Activated T-helper 2 cell treated with anti-CD3 and anti-CD28 coated beads, Interferon-gamma antibody, Interleukin-2, Interleukin-4, amounts not matched to agents 10 μg/mL and 5 μg/mL and 100 μg/mL, durations not matched to agents 14 hours and 24 hours and 36 hours (primary cell): ENCODE measurements around the gene AP4M1. TPM values are rescaled to one million over a fixed set of nuclear protein-coding genes. Genes with fewer than 3 reads are reported as not detected.

Source experiments
- DNase-seq: peaks from one replicate; pipeline ENCODE4 v3.0.0; 2021; ENCODE audit warnings: low spot score
- H3K27ac Mint-ChIP-seq: one replicate; pipeline ENCODE4 v1.8.0; 2021; ENCODE audit warnings: mixed read lengths
- H3K27me3 Mint-ChIP-seq: one replicate; pipeline ENCODE4 v1.8.0; 2021; ENCODE audit warnings: low read depth, mixed read lengths
- H3K36me3 Mint-ChIP-seq: one replicate; pipeline ENCODE4 v1.8.0; 2021; ENCODE audit warnings: low read depth, mixed read lengths
- H3K4me1 Mint-ChIP-seq: one replicate; pipeline ENCODE4 v1.8.0; 2021; ENCODE audit warnings: low read depth, mixed read lengths
- H3K4me3 Mint-ChIP-seq: one replicate; pipeline ENCODE4 v1.8.0; 2021; ENCODE audit warnings: low read depth, mild to moderate bottlenecking, moderate library complexity, mixed read lengths
- H3K9me3 Mint-ChIP-seq: one replicate; pipeline ENCODE4 v1.8.0; 2021; ENCODE audit warnings: mixed read lengths
- intact Hi-C: fragments of 100-400 bp; cut with micrococcal nuclease; formaldehyde crosslinking; loops from one replicate; pipeline ENCODE4 v1.15.1; 2023
- total RNA-seq: library from RNA; stranded (reverse); gene quantifications from 2 replicates; pipeline ENCODE4 v1.2.3, GENCODE V29; 2022

AP4M1 gene
- total RNA-seq, 1 donor from 2014 or later: 12.2 TPM

DNA sequence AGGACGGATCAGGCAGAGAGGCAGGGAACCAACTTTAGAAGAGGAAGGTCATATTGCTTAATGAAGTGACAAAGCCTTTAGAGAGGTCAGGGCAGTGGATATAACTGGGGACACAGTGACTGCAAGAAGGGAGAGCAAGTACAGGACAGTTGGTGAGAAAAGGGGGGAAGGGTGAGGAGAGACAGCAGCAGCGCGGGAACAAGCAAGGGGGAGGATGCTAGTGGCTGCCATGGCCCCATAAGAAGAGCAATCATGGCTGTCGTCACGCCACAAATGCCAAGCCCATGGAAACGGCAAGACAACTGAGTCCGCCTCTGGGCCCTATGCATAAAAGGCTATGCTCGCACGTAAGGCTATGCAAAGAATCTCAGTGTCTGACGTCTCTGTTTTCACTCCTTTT, 29.0 kb upstream of the AP4M1 start:
- Mint-ChIP-seq H3K27me3 (no peaks in the 10 kb centered on the region), H3K27ac (no peak overlapping the region), H3K9me3 (peaks cover 44% of the 10 kb centered on the region), H3K4me1 (no peaks in the 10 kb centered on the region), H3K4me3 (no peak overlapping the region), H3K36me3 (peaks cover 94% of the 10 kb centered on the region)
- intact Hi-C loops: no loop called here
- no peak for DNase-seq

DNA sequence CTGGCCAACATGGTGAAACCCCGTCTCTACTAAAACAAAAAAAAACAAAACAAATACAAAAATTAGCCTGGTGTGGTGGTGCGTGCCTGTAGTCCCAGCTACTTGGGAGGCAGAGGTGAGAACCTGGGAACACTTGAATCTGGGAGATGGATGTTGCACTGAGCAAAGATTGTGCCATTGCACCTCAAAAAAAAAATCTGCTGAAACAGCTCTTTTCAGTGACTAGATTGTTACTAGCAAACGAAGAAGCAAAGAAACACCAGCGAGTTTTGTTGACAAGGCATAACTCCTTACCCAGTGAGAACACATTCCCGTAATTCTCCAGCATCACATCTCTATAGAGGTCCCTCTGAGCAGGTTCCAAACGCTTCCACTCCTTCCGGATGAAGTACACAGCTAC, 26.6 kb upstream of the AP4M1 start:
- Mint-ChIP-seq H3K36me3 (peaks cover 92% of the 10 kb centered on the region), H3K27ac (no peak overlapping the region), H3K9me3 (peaks cover 37% of the 10 kb centered on the region), H3K4me1 (peaks cover 4% of the 10 kb centered on the region), H3K4me3 (no peak overlapping the region), H3K27me3 (no peaks in the 10 kb centered on the region)
- no peak for DNase-seq
- intact Hi-C loops: no loop called here

DNA sequence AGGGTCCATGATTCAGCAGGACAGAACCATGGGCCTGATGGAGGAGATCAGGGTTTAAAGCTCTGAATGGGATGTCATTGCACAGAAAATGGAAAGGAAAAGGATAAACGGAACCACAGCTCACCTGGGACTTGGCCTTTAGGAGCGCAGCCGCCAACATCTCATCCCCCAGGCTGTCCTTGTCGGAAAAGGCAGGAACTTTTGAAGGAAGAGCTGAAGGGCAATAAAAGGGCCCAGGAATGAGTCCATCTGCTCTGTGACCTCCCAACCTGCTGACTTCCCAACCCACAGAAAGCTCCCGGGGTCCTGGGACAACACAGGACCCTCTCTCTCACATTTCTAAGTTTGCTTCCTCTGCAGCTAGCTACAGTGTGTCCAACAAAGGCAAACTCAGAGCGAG, 26.0 kb upstream of the AP4M1 start:
- peaks cover 91% of the 10 kb centered on the region for H3K36me3 Mint-ChIP-seq
- intact Hi-C loops: no loop called here
- peaks cover 31% of the 10 kb centered on the region for H3K9me3 Mint-ChIP-seq
- peaks cover 8% of the 10 kb centered on the region for H3K4me1 Mint-ChIP-seq
- H3K27ac Mint-ChIP-seq: no peak overlapping the region
- no peak for DNase-seq
- H3K27me3 Mint-ChIP-seq: no peaks in the 10 kb centered on the region
- no peak overlapping the region for H3K4me3 Mint-ChIP-seq

DNA sequence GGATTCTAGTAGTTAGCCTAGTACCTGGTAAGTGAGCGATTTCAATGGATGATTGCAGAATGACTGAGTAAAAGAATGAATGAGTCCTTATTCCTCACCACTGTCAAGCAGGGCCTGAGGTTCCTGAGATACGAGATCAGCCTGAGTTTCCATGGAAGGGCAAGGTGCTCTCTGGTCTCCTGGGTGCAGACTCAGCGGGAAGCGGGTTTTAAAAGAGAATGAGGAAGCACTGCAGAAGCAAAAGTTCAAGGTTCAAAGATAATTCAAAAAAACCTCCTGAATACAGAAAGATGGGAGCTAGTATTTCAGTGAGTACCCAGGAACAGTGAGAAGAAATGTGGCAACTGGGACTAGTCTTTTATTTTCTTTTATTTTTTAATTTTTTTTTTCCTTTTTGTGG, 24.2 kb upstream of the AP4M1 start:
- H3K27me3 Mint-ChIP-seq: no peaks in the 10 kb centered on the region
- H3K4me3 Mint-ChIP-seq: no peak overlapping the region
- DNase-seq: no peak
- H3K4me1 Mint-ChIP-seq: peaks cover 15% of the 10 kb centered on the region
- H3K27ac Mint-ChIP-seq: no peak overlapping the region
- intact Hi-C loops: no loop called here
- peaks cover 82% of the 10 kb centered on the region for H3K36me3 Mint-ChIP-seq
- H3K9me3 Mint-ChIP-seq: peaks cover 13% of the 10 kb centered on the region

DNA sequence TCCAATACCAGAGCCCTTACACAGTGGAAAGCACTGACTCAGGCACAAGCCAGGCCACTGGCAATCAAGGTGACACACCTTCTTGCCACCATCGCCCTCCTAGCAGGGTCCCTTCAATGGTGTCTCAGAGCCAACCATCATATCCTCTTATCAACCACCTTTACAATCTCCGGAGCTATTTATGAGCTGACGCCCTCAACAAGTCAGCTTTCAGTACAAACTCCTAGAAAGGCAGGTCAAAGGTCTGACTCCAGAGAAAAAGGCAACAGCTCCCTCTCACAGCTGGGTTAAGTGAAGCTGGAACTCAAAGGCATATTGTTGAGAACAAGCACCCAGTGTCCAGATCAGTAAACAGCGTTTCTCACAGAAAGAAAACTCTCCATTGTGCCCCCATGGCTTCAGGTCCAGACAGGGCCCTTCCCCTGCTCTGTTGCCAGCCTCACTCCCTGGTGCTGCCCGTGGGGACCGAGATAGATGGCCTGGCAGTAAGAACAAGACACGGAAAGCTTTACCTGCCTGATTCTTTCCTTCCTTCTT, 22.4 kb upstream of the AP4M1 start:
- H3K9me3 Mint-ChIP-seq: no peaks in the 10 kb centered on the region
- H3K36me3 Mint-ChIP-seq: peaks cover 63% of the 10 kb centered on the region
- peak overlapping the region; percentile 2 for H3K27ac Mint-ChIP-seq
- no peak for DNase-seq
- H3K27me3 Mint-ChIP-seq: no peaks in the 10 kb centered on the region
- intact Hi-C loops: no loop called here
- H3K4me1 Mint-ChIP-seq: peaks cover 23% of the 10 kb centered on the region
- H3K4me3 Mint-ChIP-seq: no peak overlapping the region

DNA sequence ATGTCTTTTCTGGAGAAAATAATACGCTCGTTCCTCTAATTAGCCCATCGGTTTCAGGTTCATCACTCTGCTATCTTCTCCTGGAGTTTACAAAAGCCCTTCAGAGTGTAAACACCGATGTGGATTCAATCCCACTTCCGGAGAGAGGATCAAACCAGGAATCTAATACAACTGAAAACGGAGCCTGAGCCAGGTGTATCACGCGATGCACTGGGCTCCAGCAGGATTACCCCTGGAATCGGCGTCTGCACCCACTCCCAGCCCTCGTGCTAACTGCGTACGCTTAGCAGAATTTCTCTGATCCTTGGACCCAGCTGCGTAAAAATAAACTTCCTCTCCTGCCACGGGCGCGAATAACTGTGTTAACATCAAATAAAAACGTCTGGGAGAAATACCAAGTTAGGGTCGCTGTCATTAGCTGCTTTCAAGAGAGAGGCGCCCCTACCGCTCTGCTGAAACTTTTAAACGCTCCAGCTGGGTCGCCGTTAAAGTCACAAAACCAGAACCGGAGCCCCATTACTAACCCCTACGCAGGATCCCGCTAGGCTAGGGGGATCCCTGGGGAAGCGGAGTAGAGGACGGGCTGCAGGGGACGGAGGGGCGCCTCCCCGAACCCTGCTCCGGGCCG, 20.4 kb upstream of the AP4M1 start:
- H3K27ac Mint-ChIP-seq: peak overlapping the region; percentile 82
- DNase-seq: no peak
- H3K4me1 Mint-ChIP-seq: peaks cover 23% of the 10 kb centered on the region
- H3K27me3 Mint-ChIP-seq: peaks cover 2% of the 10 kb centered on the region
- peak overlapping the region; percentile 89 for H3K4me3 Mint-ChIP-seq
- no peaks in the 10 kb centered on the region for H3K9me3 Mint-ChIP-seq
- peaks cover 43% of the 10 kb centered on the region for H3K36me3 Mint-ChIP-seq
- intact Hi-C loops: loop anchor here (2.0 to 10.0 kb wide), 4 partner anchors 32 to 456 kb away; partner anchors contain the start of genes TRIM4 and ZSCAN21

DNA sequence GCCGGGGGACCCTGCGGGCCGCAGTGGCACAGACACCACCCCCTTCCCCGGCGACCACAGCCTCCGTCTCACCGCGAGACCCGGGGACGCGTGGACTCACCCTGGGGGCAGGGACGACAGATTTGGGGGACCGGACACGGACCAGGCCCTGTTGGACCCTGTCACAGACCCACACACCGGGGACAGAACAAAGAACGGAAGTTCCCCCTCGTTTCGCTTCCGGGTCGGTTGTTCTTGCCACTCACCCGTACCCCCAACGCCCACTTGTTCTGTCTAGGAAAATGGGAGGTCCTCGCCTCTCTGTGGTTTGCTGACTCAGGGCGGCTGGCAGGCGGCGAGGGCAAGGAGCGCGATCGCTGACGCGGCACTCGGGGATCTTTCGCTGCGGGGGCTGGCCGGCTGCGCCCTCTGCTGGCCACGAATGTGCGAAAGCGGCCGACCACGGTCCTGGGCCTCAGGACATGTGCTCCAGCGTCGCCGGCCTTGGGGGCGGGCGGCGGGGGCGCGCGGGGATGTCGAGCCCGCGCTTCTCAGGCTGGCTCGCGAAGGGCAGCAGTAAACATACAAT, 19.8 kb upstream of the AP4M1 start, which contains the start of gene ZNF3:
Gene ZNF3 (minus strand): TSS at position 189 of the 568 bp plus-strand sequence. CDS start 4,366 bp downstream, outside the sequence.
- H3K4me3 Mint-ChIP-seq: peak within 1 kb of the TSS; percentile 89
- peak; percentile 98 for DNase-seq
- intact Hi-C loops: loop anchor here (1.0 to 10.0 kb wide), 6 partner anchors 19 to 457 kb away; partner anchors contain the start of genes AP4M1, MCM7, TRIM4 and ZSCAN21
- H3K27ac Mint-ChIP-seq: peak within 1 kb of the TSS; percentile 88
- peaks cover 2% of the 10 kb centered on the region for H3K27me3 Mint-ChIP-seq
- H3K36me3 Mint-ChIP-seq: peaks cover 37% of the 10 kb centered on the region
- peaks cover 23% of the 10 kb centered on the region for H3K4me1 Mint-ChIP-seq
- H3K9me3 Mint-ChIP-seq: no peaks in the 10 kb centered on the region

DNA sequence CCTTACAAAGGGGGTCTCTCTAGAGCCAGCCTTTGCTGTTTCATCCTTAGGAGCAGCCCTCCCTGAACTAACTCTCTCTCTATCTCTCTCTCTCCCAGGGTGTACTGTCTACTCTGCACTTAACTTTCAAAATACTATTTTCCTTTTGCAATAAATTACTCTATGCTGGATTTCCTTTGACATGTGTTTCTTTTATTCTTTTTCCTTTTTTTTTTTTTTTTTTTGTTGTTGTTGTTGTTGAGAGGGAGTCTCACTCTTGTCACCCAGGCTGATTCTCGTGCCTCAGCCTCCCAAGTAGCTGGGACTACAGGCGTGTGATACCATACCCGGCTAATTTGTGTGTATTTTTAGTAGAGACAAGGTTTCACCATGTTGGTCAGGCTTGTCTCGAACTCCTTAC, 18.5 kb upstream of the AP4M1 start:
- H3K36me3 Mint-ChIP-seq: peaks cover 26% of the 10 kb centered on the region
- intact Hi-C loops: loop anchor here (1.0 to 10.0 kb wide), 4 partner anchors 18 to 458 kb away; partner anchors contain the start of genes AP4M1 and MCM7
- H3K4me1 Mint-ChIP-seq: peaks cover 23% of the 10 kb centered on the region
- H3K27me3 Mint-ChIP-seq: peaks cover 2% of the 10 kb centered on the region
- no peak for DNase-seq
- no peaks in the 10 kb centered on the region for H3K9me3 Mint-ChIP-seq
- peak overlapping the region; percentile 88 for H3K27ac Mint-ChIP-seq
- peak overlapping the region; percentile 89 for H3K4me3 Mint-ChIP-seq

DNA sequence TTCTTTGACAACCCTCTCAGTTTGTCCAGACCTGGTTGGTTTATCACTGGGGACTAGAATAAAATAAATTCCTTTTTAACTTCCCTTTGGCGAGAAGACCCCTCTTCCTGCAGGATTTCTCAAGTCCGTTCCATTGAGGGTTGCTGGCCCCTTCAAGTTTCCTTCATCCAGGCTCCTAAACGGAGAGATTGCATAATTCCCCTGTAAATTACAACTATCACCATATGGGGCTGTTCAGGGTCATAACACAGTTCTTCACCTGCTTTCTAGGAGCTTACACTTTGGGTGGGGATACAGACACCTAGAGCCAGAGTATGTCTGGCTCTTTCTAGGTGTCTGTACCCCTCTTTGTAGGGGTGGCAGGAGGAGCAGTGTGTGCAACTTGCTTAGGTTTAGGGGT, 15.9 kb upstream of the AP4M1 start:
- Mint-ChIP-seq H3K27me3 (peaks cover 2% of the 10 kb centered on the region), H3K4me3 (no peak overlapping the region), H3K4me1 (peaks cover 27% of the 10 kb centered on the region), H3K27ac (no peak overlapping the region), H3K36me3 (peaks cover 18% of the 10 kb centered on the region), H3K9me3 (no peaks in the 10 kb centered on the region)
- DNase-seq: no peak
- intact Hi-C loops: loop anchor here (10.0 kb wide), 1 partner anchor 461 kb away; no protein-coding TSS in a partner anchor

DNA sequence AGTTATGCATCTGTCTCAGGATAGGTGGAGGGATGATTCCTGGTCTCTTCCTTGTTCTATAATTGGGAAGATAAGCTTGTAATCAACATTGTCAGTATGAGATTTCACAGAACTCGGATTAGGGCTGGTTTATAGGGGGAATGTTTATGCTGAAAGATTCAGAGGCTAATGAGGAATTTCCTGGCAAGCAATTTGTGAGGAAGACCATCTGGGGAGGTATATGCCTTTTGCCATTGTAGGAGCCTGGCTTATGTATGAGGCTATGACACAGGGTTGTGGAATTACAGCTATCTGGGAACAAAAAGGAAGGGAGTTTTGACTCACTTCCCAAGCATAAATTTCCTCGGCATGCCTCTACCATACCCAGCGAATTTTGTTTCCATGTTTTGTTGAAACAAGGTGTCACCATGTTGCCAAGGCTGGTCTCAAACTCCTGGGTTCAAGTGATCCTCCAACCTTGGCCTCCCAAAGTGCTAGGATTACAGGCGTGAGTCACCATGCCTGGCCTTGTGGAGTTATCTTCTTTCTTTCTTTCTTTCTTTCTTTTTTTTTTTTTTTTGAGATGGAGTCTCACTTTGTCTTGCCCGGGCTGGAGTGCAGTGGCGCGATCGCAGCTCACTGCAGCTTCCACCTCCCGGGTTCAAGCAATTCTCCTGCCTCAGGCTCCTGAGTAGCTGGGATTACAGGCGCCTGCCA, 14.2 kb upstream of the AP4M1 start:
- Mint-ChIP-seq H3K27me3 (peaks cover 2% of the 10 kb centered on the region), H3K36me3 (peaks cover 26% of the 10 kb centered on the region), H3K27ac (no peak overlapping the region), H3K9me3 (no peaks in the 10 kb centered on the region), H3K4me3 (peak overlapping the region; percentile 32), H3K4me1 (peaks cover 25% of the 10 kb centered on the region)
- intact Hi-C loops: loop anchor here (10.0 kb wide), 1 partner anchor 462 kb away; no protein-coding TSS in a partner anchor
- DNase-seq: no peak

DNA sequence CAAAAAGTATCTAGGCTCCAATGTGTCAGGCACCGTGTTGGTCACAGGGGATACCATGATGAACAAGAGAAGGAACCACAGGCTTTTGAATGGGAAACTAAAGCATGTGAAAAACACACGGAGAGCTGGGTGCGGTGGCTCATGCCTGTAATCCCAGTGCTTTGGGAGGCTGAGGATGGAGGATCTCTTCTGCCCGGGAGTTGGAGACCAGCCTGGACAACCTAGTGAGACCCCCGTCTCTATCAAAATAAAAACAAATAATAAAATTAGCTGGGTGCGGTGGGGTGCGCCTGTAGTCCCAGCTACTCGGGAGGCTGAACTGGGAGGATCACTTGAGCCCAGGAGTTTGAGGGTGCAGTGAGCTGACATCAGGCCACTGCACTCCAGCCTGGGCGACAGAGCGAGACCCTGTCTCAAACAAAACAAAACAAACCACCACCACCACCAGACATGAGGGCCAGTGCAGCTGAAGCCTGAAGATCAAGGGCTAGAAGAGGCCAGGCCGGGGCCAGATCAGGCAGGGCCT, 13.3 kb upstream of the AP4M1 start:
- peaks cover 36% of the 10 kb centered on the region for H3K36me3 Mint-ChIP-seq
- H3K27me3 Mint-ChIP-seq: peaks cover 2% of the 10 kb centered on the region
- peak overlapping the region; percentile 89 for H3K27ac Mint-ChIP-seq
- no peaks in the 10 kb centered on the region for H3K9me3 Mint-ChIP-seq
- H3K4me1 Mint-ChIP-seq: peaks cover 18% of the 10 kb centered on the region
- intact Hi-C loops: loop anchor here (2.0 to 10.0 kb wide), 3 partner anchors 39 to 463 kb away; partner anchors contain the start of genes LAMTOR4 and MBLAC1
- H3K4me3 Mint-ChIP-seq: peak overlapping the region; percentile 87
- no peak for DNase-seq

DNA sequence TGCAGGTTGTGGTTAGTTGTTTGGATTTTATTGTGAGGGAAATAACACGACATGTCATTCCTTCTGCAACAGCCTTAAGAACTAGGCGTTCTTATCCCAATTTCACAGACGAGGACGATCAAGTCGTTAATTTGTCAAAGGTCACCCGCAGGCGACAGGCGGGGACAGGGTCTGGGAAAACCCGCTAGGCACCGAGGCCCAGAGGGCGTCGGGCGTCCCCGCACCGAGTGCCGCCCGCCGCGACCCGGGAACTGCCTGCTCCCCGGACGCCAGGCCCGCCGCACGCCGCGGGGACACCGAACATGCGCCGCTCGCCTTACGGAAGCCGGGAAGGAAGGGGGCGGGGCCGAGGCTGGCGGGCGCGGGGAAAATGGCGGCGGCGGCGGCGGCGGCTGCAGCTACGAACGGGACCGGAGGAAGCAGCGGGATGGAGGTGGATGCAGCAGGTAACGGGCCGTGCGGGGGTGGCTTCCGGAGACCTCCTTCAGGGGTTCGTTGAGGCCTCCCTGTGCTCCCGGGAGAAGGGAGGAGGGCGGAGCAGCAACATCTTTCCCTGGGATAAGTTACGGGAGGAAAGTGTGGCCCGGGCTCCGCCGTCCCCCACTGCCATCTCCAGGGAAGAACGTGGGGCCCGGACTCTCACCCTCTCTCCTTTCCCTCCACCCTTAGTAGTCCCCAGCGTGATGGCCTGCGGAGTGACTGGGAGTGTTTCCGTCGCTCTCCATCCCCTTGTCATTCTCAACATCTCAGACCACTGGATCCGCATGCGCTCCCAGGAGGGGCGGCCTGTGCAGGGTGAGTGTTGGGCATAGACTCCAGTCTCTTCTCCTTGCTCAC, 12.6 kb upstream of the AP4M1 start, which contains the start of gene COPS6:
Gene COPS6 (plus strand): TSS at position 349 of the 837 bp plus-strand sequence. CDS start 22 bp downstream, at position 371.
- intact Hi-C loops: loop anchor here (1.0 to 10.0 kb wide), 4 partner anchors 11 to 464 kb away; partner anchors contain the start of genes LAMTOR4 and MBLAC1
- H3K9me3 Mint-ChIP-seq: no peaks in the 10 kb centered on the region
- H3K27ac Mint-ChIP-seq: peak within 1 kb of the TSS; percentile 89
- DNase-seq: peak; percentile 84
- H3K27me3 Mint-ChIP-seq: peaks cover 2% of the 10 kb centered on the region
- peaks cover 43% of the 10 kb centered on the region for H3K36me3 Mint-ChIP-seq
- peak within 1 kb of the TSS; percentile 87 for H3K4me3 Mint-ChIP-seq
- peaks cover 18% of the 10 kb centered on the region for H3K4me1 Mint-ChIP-seq
